ENCODE results near the gene LRRC10B.

GRCh38 chr11:61494381-61494961 is 14.1 kb upstream of the LRRC10B start:
- TF ChIP-seq CTCF (IDR thresholded peaks at IDR 0.05; ENCODE audit: low read length), result no peak
- TF ChIP-seq EZH2 (IDR thresholded peaks at IDR 0.05; ENCODE audit: borderline replicate concordance, low read length), result no peak
